Ecto neural progenitor cell (in vitro differentiated cells): Measurements from ENCODE around the gene FBXO21.
A peak's percentile ranks its signal among the peaks of the same experiment; 100 is the strongest.
"Not testable (repeated sequence)": the region's sequence is repeated elsewhere in the genome, so short reads cannot be mapped to it uniquely, and the experiment has no call there.

Experiments used
- DNase-seq: peaks from one replicate; pipeline ENCODE4 v3.0.0-alpha.2; 2018; ENCODE audit warnings: low spot score

FBXO21 gene

GRCh38 chr12:117190210-117190781 is at the start of gene FBXO21:
Gene FBXO21 (minus strand): TSS chr12:117190470. CDS start chr12:117190456, 14 bp downstream.
- peak; percentile 98 for DNase-seq

GRCh38 chr12:117236456-117237001 is 46.3 kb upstream of the FBXO21 start:
- peak; percentile 98 for DNase-seq

- no peak for DNase-seq
Measured at GRCh38 chr12:117235261-117235660, 45.0 kb upstream of the FBXO21 start.

- DNase-seq: no peak
Measured at GRCh38 chr12:117234441-117234840, 44.2 kb upstream of the FBXO21 start.

- no peak for DNase-seq
Measured at GRCh38 chr12:117231750-117232149, 41.5 kb upstream of the FBXO21 start.

GRCh38 chr12:117228239-117228638 is 38.0 kb upstream of the FBXO21 start:
- no peak for DNase-seq

GRCh38 chr12:117227000-117227653 is 36.9 kb upstream of the FBXO21 start:
- no peak for DNase-seq

- DNase-seq: no peak
Measured at GRCh38 chr12:117226505-117226904, 36.2 kb upstream of the FBXO21 start.

- DNase-seq: no peak
Measured at GRCh38 chr12:117225179-117225578, 34.9 kb upstream of the FBXO21 start.

GRCh38 chr12:117220947-117221346 is 30.7 kb upstream of the FBXO21 start:
- not testable (repeated sequence) for DNase-seq

- no peak for DNase-seq
Measured at GRCh38 chr12:117218149-117218548, 27.9 kb upstream of the FBXO21 start.

GRCh38 chr12:117216686-117217085 is 26.4 kb upstream of the FBXO21 start:
- no peak for DNase-seq

GRCh38 chr12:117214797-117215196 is 24.5 kb upstream of the FBXO21 start:
- DNase-seq: no peak

GRCh38 chr12:117213295-117213808 is 23.1 kb upstream of the FBXO21 start:
- no peak for DNase-seq

GRCh38 chr12:117212563-117213190 is 22.4 kb upstream of the FBXO21 start:
- DNase-seq: peak; percentile 85

GRCh38 chr12:117210266-117210918 is 20.1 kb upstream of the FBXO21 start:
- DNase-seq: no peak

- DNase-seq: no peak
Measured at GRCh38 chr12:117209626-117210025, 19.4 kb upstream of the FBXO21 start.

- DNase-seq: no peak
Measured at GRCh38 chr12:117208811-117209455, 18.7 kb upstream of the FBXO21 start.

- no peak for DNase-seq
Measured at GRCh38 chr12:117208206-117208605, 17.9 kb upstream of the FBXO21 start.

- DNase-seq: no peak
Measured at GRCh38 chr12:117207675-117208074, 17.4 kb upstream of the FBXO21 start.

GRCh38 chr12:117202556-117202955 is 12.3 kb upstream of the FBXO21 start:
- no peak for DNase-seq

- DNase-seq: no peak
Measured at GRCh38 chr12:117202033-117202432, 11.8 kb upstream of the FBXO21 start.
